ENCODE data around the gene MKNK2.
"Not testable (repeated sequence)": the region's sequence is repeated elsewhere in the genome, so short reads cannot be mapped to it uniquely, and the experiment has no call there.

Gene MKNK2

DNA sequence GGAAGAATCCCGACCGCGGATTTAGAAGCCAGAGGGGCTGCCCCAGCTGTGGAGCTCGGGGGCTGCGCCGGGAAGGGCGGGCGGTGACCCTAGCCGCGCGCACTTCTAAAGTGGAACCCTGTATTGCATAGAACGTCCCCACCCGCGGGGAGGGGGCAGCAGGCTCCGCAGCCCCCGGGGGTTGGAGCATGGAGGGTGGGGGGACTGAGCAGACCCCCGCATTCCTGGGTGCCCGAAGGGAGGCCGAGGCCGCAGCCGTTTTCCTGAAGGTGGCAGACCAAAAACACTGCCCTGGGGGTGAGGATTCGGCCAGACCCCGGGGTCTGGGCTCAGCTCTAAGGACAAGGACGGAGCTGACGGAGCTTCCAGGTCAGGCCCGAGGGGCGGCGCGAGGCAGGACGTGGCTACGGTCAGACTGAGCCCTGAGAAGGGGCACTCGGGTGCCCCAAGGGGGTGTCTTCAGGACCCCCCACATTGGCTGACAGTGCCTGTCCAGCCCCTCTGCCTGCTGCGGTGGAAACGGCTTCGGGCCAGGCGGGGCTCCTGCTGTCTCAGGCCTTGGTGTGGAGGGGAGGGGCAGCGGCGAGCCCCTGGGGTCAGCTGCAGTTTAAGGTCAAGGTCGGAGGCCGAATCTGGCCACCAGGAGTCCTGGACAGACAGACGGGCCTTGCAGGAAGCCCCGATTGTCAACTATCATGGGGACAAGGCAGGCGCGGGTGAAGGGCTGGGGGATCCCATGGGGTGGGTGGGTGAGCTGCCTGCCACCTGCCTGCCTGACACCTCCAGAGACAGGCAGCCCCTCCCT is 12.6 kb downstream of the MKNK2 start:
- DNase-seq (ENCODE audit: low read depth), result no peak
- TF ChIP-seq POLR2A (IDR thresholded peaks at IDR 0.05; ENCODE audit: extremely low read depth, insufficient read length), result no peak
- TF ChIP-seq MYC (IDR thresholded peaks at IDR 0.05; ENCODE audit: low read depth, low read length), result no peak
- TF ChIP-seq MAX (IDR thresholded peaks at IDR 0.05; ENCODE audit: low read depth, low read length), result no peak
- TF ChIP-seq, protein P1, sequence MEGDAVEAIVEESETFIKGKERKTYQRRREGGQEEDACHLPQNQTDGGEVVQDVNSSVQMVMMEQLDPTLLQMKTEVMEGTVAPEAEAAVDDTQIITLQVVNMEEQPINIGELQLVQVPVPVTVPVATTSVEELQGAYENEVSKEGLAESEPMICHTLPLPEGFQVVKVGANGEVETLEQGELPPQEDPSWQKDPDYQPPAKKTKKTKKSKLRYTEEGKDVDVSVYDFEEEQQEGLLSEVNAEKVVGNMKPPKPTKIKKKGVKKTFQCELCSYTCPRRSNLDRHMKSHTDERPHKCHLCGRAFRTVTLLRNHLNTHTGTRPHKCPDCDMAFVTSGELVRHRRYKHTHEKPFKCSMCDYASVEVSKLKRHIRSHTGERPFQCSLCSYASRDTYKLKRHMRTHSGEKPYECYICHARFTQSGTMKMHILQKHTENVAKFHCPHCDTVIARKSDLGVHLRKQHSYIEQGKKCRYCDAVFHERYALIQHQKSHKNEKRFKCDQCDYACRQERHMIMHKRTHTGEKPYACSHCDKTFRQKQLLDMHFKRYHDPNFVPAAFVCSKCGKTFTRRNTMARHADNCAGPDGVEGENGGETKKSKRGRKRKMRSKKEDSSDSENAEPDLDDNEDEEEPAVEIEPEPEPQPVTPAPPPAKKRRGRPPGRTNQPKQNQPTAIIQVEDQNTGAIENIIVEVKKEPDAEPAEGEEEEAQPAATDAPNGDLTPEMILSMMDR (IDR thresholded peaks at IDR 0.05; ENCODE audit: low read depth, low read length), result no peak
- no peak overlapping the region for H3K4me3 ChIP-seq (ENCODE audit: low read depth, low read length)

- H3K4me3 ChIP-seq (ENCODE audit: low read depth, low read length), result no peak overlapping the region
- TF ChIP-seq, protein P1 (IDR thresholded peaks at IDR 0.05; ENCODE audit: low read depth, low read length), result no peak
- TF ChIP-seq MYC (IDR thresholded peaks at IDR 0.05; ENCODE audit: low read depth, low read length) (no peak), MAX (IDR thresholded peaks at IDR 0.05; ENCODE audit: low read depth, low read length) (no peak), POLR2A (IDR thresholded peaks at IDR 0.05; ENCODE audit: extremely low read depth, insufficient read length) (no peak)
- no peak for DNase-seq (ENCODE audit: low read depth)
Observed at GRCh38 chr19:2037651-2038255, 13.3 kb downstream of the MKNK2 start.

DNA sequence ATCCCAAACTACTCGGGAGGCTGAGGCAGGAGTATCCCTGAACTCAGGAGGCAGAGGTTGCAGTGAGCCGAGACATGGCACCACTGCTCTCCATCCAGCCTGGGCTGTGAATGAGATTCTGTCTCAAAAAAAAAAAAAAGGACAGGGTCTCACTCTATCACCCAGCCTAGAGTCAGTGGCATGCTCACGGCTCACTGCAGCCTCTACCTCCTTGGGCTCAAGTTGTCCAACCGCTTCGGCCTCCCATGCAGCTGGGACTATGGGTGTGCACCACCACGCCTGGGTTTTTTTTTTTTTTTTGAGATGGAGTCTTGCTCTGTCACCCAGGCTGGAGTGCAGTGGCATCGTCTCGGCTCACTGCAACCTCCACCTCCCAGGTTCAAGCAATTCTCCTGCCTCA is 14.6 kb downstream of the MKNK2 start:
- DNase-seq (ENCODE audit: low read depth), result no peak
- no peak overlapping the region for H3K4me3 ChIP-seq (ENCODE audit: low read depth, low read length)
- TF ChIP-seq MYC (IDR thresholded peaks at IDR 0.05; ENCODE audit: low read depth, low read length) (no peak), MAX (IDR thresholded peaks at IDR 0.05; ENCODE audit: low read depth, low read length) (no peak), POLR2A (IDR thresholded peaks at IDR 0.05; ENCODE audit: extremely low read depth, insufficient read length) (no peak)
- TF ChIP-seq, protein P1 (IDR thresholded peaks at IDR 0.05; ENCODE audit: low read depth, low read length), result no peak

- no peak for DNase-seq (ENCODE audit: low read depth)
- H3K4me3 ChIP-seq (ENCODE audit: low read depth, low read length), result no peak overlapping the region
- TF ChIP-seq MAX (IDR thresholded peaks at IDR 0.05; ENCODE audit: low read depth, low read length) (no peak), MYC (IDR thresholded peaks at IDR 0.05; ENCODE audit: low read depth, low read length) (no peak), POLR2A (IDR thresholded peaks at IDR 0.05; ENCODE audit: extremely low read depth, insufficient read length) (no peak)
- TF ChIP-seq, protein P1 (IDR thresholded peaks at IDR 0.05; ENCODE audit: low read depth, low read length), result no peak
Observed at GRCh38 chr19:2035590-2035991, 15.5 kb downstream of the MKNK2 start.

- no peak overlapping the region for H3K4me3 ChIP-seq (ENCODE audit: low read depth, low read length)
- TF ChIP-seq MYC (IDR thresholded peaks at IDR 0.05; ENCODE audit: low read depth, low read length) (no peak), MAX (IDR thresholded peaks at IDR 0.05; ENCODE audit: low read depth, low read length) (no peak), POLR2A (IDR thresholded peaks at IDR 0.05; ENCODE audit: extremely low read depth, insufficient read length) (no peak)
- TF ChIP-seq, protein P1 (IDR thresholded peaks at IDR 0.05; ENCODE audit: low read depth, low read length), result no peak
- DNase-seq (ENCODE audit: low read depth), result peak; percentile 44
Observed at GRCh38 chr19:2034729-2035589, 16.1 kb downstream of the MKNK2 start.

DNA sequence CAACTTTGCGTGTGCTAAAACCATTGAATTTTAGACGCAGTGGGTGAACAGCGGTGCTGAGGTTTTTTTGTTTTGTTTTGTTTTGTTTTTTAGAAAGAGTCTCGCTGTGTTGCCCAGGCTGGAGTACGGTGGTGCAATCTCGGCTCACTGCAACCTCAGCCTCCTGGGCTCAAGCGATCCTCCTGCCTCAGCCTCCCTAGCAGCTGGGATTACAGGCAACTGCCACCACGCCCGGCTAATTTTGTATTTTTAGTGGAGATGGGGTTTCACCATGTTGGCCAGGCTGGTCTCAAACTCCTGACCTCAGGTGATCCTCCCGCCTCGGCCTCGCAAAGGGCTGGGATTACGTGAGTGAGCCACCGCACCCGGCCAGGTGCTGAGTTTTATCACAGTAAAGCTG is 16.8 kb downstream of the MKNK2 start:
- DNase-seq (ENCODE audit: low read depth); H3K4me3 ChIP-seq (ENCODE audit: low read depth, low read length): not testable (repeated sequence)

All from NB4 (cell line).